Uterus (tissue), 4 donors: ENCODE data around the gene GPR17. TPM values are rescaled to one million over a fixed set of nuclear protein-coding genes. Genes with fewer than 3 reads are reported as not detected.
A peak's percentile ranks its signal among the peaks of the same experiment; 100 is the strongest.

ENCODE experiments used
- DNase-seq, 2 donors: peaks; one replicate each; pipeline ENCODE4 v3.0.0-alpha.2; 2019 to 2020
- H3K27ac ChIP-seq, 2 donors: fragments of 200-600 bp; sonication (generic); 1 replicate in 1 of 2; 2 replicates in 1 of 2; pipeline ENCODE4 v1.5.1; 2016 to 2018
- H3K27me3 ChIP-seq, 2 donors: fragments of 200-600 bp; sonication (generic); one replicate each; pipeline ENCODE4 v1.5.1; 2018 to 2019; ENCODE audit warnings: control low read depth in 1 of 2
- H3K36me3 ChIP-seq, 2 donors: fragments of 200-600 bp; sonication (generic); one replicate each; pipeline ENCODE4 v1.5.1; 2019; ENCODE audit warnings: control low read depth in 1 of 2
- H3K4me1 ChIP-seq, 2 donors: fragments of 200-600 bp; sonication (generic); one replicate each; pipeline ENCODE4 v1.5.1; 2018 to 2019; ENCODE audit warnings: control low read depth in 1 of 2
- H3K4me3 ChIP-seq, 2 donors: fragments of 200-600 bp; sonication (generic); 1 replicate in 1 of 2; 2 replicates in 1 of 2; pipeline ENCODE4 v1.5.1; 2018 to 2019; ENCODE audit warnings: mild to moderate bottlenecking in 1 of 2
- H3K9me3 ChIP-seq, 2 donors: fragments of 200-600 bp; sonication (generic); one replicate each; pipeline ENCODE4 v1.5.1; 2019; ENCODE audit warnings: control low read depth in 1 of 2
- CTCF ChIP-seq, 4 experiments: fragments of 200-600 bp in 2 of 4; fragments of 450-650 bp in 2 of 4; sonication (generic) in 2 of 4; IDR thresholded peaks; one replicate each; pipeline ENCODE4 v1.5.1; 2016 to 2019; ENCODE audit warnings: antibody characterized with exemption in 4 of 4, mild to moderate bottlenecking in 2 of 4, moderate library complexity in 1 of 4
- POLR2A ChIP-seq, 2 donors: fragments of 450-650 bp; IDR thresholded peaks; one replicate each; pipeline ENCODE4 v1.6.1; 2016; ENCODE audit warnings: antibody characterized with exemption in 2 of 2, mild to moderate bottlenecking in 1 of 2, moderate library complexity in 1 of 2
- intact Hi-C: fragments of 100-400 bp; cut with DNase I; formaldehyde crosslinking; loops from one replicate; pipeline ENCODE4 v1.15.1; 2023; ENCODE audit warnings: low total_unique reads
- total RNA-seq, 4 donors: library from RNA; depleted of rRNA in 3 of 4; stranded (reverse); fragments of >200 nt in 3 of 4; gene quantifications; one replicate each; pipeline versions ENCODE4 v1.1.0 to v1.2.4, GENCODE V29; 2014 to 2023
- donor health status: DM: yes; HTN: yes; CAD: no.

Gene GPR17
- total RNA-seq, 4 donors from 2014 or later, result 0.41 TPM; not detected in 3

DNA sequence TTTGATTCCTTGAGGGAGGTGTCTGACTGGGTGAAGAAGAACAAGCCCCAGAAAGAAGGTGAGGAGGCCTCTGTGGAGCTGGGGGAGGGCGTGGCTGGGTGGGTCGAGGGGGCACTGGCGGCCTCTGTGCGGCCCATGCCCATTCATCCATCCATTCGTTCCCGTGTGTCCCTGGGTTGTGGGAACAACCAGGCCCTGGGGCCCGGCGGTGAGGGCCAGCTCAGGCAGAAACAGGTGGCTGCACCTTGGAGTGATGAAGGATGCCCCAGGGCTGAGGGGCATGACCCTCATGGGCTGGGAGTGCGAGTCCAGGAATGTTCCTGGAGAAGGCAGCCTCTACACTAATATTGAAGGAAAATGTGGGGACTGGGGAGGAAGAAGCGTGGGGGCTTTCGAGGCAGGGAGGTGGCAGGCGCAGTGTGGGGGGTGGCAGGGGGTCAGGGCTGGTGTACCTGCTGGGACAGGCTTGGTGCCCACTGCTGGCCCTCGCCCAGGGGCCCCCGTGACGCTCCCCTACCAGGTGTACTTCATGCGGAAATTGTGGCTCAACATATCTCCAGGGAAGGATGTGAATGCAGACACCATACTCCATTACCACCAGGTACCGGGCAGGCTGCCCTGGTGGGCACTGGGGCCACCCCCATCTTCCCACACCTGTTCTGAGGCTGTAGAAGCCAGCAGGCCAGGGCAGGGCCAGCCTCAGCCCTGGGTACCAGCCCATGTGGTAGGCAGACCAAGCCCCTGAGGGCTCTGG, 11.2 kb upstream of the GPR17 start:
- peak in 1 of 2 donors; percentile 36 for DNase-seq
- Histone ChIP-seq H3K36me3 (no peaks in the 10 kb centered on the region), H3K4me1 (peaks cover 6 to 10% of the 10 kb centered on the region in 2 donors), H3K9me3 (no peaks in the 10 kb centered on the region), H3K27ac (peak overlapping the region in 1 of 2 donors; percentile 13), H3K27me3 (no peaks in the 10 kb centered on the region), H3K4me3 (no peak overlapping the region)
- intact Hi-C loops, result no loop called here
- TF ChIP-seq CTCF (IDR thresholded peaks at IDR 0.05) (no peak), POLR2A (IDR thresholded peaks at IDR 0.05) (no peak)

DNA sequence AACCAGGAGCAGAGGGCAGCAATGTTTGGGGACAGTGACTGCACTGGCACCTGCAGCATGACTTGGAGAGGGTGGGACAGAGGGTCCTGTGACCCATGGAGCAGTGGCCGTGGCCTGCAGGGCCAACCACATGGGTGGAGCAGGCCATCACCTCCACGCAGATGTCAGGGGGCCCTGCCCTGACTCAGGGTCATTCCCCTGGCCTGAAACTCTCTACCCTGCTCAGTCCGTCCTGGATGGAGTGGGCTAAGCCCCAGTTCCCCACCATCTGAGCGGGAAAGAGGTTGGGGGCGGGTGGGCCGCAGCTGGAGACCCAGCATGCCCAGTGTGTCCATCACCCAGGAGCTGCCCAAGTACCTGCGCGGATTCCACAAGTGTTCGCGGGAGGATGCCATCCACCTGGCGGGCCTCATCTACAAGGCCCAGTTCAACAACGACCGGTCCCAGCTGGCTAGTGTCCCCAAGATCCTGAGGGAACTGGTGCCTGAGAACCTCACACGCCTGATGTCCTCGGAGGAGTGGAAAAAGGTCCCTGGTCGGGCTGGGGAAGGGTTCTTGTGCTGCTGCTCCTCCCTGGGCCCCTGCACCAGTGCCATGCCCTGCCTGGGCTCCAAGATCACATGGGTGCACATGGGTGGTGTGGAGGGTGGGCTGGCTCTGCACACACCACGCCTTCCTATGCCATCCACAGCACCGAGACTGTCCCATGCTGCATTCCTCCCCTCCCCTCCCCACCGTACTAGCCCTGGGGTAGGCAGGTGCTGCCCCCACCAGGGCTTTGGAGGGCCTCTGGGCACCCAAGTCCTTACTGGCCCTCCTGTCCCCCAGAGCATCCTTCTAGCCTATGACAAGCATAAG, 10.3 kb upstream of the GPR17 start:
- TF ChIP-seq CTCF (IDR thresholded peaks at IDR 0.05) (no peak), POLR2A (IDR thresholded peaks at IDR 0.05) (no peak)
- Histone ChIP-seq H3K36me3 (no peaks in the 10 kb centered on the region), H3K4me3 (no peak overlapping the region), H3K27ac (peak overlapping the region; percentile 34 to 92), H3K9me3 (no peaks in the 10 kb centered on the region), H3K4me1 (peaks cover 6 to 10% of the 10 kb centered on the region in 2 donors), H3K27me3 (no peaks in the 10 kb centered on the region)
- no peak for DNase-seq
- intact Hi-C loops, result no loop called here

GRCh38 chr2:127636248-127637235, 9.4 kb upstream of the GPR17 start:
- TF ChIP-seq POLR2A (IDR thresholded peaks at IDR 0.05), result no peak
- no peak for TF ChIP-seq CTCF (IDR thresholded peaks at IDR 0.05)
- intact Hi-C loops, result no loop called here

GRCh38 chr2:127637236-127637630, 8.7 kb upstream of the GPR17 start:
- DNase-seq, result no peak
- H3K27me3 ChIP-seq, result no peaks in the 10 kb centered on the region
- H3K27ac ChIP-seq, result peak overlapping the region; percentile 88 to 92
- no peaks in the 10 kb centered on the region for H3K9me3 ChIP-seq
- no peak for TF ChIP-seq POLR2A (IDR thresholded peaks at IDR 0.05)
- TF ChIP-seq CTCF (IDR thresholded peaks at IDR 0.05), result no peak
- H3K36me3 ChIP-seq, result no peaks in the 10 kb centered on the region
- intact Hi-C loops, result no loop called here
- H3K4me3 ChIP-seq, result no peak overlapping the region
- H3K4me1 ChIP-seq, result peaks cover 6 to 10% of the 10 kb centered on the region in 2 donors

More at GRCh38 chr2:127636248-127637235, 9.4 kb upstream of the GPR17 start:
- H3K27ac ChIP-seq, result peak overlapping the region; percentile 88 to 92
- no peaks in the 10 kb centered on the region for H3K27me3 ChIP-seq
- no peak overlapping the region for H3K4me3 ChIP-seq
- H3K9me3 ChIP-seq, result no peaks in the 10 kb centered on the region
- H3K36me3 ChIP-seq, result no peaks in the 10 kb centered on the region
- peaks cover 6 to 10% of the 10 kb centered on the region in 2 donors for H3K4me1 ChIP-seq
- DNase-seq, result no peak
